SIG-M5 treated with dmso at 0.1 percent for 504 hours (cell line): Measurements from ENCODE around the gene MEF2C.

Source experiments
- DNase-seq: peaks from one replicate; lab custom pipeline; 2025; ENCODE audit not compliant: unreplicated experiment; lab: John Stamatoyannopoulos, UW

Gene MEF2C

GRCh38 chr5:88888848-88889188 is 5.8 kb upstream of the MEF2C start:
- DNase-seq: no peak

DNA sequence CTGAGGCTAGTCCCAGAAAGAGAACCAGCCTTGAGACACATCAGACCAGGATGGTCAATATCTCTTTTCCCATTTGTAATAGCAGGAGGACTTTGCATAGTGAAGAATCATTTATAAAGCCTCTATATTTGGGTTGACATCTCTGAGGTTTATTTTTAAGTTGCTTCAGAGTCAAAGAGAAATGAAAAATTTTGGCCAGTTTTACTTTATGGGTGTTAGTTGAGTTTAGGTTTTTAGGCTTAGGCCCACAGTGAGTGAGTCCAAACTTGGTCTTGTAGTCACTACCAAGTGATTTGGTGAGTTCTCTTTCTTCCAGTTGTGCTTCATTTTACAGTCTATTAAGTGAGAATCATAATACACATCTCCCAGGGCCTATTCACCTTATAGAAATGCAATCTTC is 5.3 kb upstream of the MEF2C start:
- DNase-seq: no peak

GRCh38 chr5:88887342-88887741 is 4.4 kb upstream of the MEF2C start:
- DNase-seq: no peak

DNA sequence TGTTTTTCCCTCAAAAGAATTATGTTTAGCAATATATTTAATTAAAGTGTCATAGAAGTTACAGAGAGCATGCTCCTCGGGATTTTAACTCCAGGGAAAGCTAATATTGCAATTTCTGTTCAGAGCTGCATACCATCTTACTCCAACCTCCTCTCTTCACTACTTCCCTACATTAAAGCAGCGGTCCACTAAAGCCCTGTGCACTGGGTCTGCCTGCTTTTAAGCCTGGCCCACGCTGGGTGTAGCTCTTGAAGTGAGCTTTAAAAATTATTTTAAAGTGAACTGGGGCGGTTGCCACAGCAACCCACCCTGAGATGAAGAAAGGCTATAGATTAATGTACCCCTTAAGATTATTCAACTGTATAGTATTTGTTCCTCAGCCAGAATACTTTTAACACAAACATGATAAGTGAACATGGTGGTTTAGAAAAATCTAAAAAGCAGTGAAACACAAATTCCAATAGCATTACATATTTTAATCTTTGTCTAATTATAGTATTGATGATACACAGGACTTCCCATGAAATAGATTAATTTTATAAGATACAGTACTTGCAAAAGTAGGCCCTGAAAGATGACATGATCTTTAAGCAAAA is 3.9 kb upstream of the MEF2C start:
- no peak for DNase-seq

GRCh38 chr5:88886252-88886651 is 3.3 kb upstream of the MEF2C start:
- no peak for DNase-seq

DNA sequence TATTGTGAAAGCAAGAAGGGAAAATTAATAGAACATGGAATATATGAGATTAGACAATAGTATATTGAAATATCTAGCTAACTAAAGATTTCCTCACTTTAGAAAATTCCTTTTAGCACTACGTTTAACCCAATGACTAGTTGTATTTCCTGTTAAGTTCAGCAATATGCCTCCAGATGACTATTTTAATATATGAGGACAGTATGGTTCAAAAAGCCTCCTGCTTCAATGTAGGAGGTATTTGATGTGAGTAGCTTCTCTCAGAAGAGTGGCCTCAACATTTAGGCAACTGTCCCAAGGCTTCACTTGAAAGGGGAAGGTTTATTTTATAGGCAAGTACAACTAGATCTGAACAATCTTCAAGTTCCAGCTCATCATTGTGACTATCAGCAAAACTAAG is 2.0 kb upstream of the MEF2C start:
- DNase-seq: no peak

- no peak for DNase-seq
Observed at GRCh38 chr5:88884608-88884877, 1.6 kb upstream of the MEF2C start.

DNA sequence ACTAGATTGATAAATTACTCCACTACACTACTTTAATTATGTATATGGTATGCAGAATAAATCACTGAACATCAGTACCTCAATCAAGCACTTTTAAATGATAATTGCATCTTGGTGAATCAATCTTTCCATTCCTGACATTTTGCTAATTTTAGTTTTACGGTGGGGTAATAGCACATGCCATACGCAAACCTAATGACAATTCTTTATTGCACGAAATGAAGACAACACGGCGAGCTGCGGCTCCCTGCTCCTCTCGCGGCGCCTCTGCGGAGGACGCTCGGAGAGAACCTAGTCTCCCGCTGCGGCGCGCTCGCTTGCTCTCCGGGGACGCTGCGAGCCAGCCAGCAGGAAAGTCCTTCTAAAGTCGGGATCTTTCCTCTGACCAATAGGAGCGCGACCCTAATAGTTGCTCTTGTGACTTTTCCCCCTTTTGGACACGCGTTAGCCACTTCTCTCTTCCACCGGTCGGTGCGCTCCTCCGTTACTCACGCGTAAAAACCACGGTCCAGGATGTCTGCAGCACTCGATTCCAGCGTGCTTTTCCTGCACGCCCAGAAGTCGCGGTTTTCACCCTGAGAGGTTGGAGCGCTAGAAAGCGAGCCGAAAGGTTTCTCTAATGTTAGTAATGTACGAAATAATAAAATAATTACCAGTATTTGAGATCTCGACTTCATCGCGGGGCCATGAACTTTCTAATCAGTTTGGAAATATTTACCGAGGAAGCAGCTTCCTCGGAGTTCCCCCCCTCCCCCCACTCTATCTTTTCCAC is 1.0 kb upstream of the MEF2C start:
- DNase-seq: peak; percentile 9

GRCh38 chr5:88882276-88883038 is 527 bp downstream of the MEF2C start:
- no peak for DNase-seq

DNA sequence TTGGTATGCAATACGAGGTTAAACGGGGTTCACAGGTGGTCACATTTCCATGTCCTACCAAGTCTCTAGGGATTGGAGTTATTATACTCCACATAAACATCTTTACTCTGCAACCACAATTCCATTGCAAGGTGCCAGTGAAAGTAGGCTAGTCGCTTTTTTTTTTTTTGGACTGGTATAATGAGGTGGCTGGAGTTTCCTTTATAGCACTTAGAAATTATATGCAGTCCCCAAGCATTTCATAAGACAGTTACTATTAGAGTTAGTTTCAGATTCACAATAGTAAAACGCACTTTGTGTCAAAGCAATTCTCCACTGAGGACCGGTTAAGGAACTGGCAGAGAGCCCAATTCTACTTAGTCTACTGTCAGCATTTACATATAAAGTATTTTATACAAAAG is 1.4 kb downstream of the MEF2C start:
- no peak for DNase-seq

DNA sequence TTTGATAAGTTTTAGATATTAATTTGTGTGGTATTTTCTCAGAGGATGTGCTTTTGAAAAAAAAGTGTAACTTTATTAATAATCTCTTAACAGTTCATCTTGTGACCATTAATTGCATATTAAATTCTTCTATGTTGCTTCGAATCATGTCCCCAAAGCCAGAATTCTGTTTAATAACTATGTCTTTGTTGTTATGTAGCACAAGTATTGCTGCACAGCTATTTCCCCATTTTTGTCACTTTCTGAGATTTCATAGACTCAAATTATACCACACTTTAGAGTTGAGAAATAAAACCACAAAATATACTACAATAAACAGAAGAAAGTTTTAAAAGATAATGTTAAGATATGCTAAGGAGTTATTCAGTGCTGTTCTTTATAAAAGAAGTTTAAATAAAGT is 2.8 kb downstream of the MEF2C start:
- no peak for DNase-seq

- DNase-seq: no peak
Observed at GRCh38 chr5:88879724-88880123, 3.3 kb downstream of the MEF2C start.

- DNase-seq: peak; percentile 16
Observed at GRCh38 chr5:88878976-88879375, 4.0 kb downstream of the MEF2C start.

- no peak for DNase-seq
Observed at GRCh38 chr5:88877826-88878225, 5.2 kb downstream of the MEF2C start.

- no peak for DNase-seq
Observed at GRCh38 chr5:88876714-88877113, 6.3 kb downstream of the MEF2C start.

GRCh38 chr5:88875341-88876234 is 7.4 kb downstream of the MEF2C start:
- DNase-seq: no peak

DNA sequence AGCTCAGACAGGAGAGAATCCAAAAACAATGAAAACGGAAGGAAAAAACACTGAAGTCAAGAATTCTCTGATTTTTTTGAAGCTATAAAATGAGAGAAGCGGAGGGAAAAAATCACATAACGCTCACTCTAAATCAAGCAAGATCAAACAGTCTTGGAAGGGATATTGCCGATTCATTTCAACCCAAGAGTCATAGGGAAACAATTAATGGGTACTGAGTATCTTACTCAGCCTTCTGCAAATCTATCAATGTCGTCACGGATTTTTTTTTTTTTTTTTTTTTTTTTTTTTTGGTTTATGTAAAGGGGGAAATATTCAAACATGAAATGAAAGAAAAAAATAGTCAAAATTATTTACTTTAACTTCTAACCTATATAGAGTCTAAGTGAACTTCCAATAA is 9.5 kb downstream of the MEF2C start:
- no peak for DNase-seq

- no peak for DNase-seq
Observed at GRCh38 chr5:88872971-88873370, 10.0 kb downstream of the MEF2C start.

DNA sequence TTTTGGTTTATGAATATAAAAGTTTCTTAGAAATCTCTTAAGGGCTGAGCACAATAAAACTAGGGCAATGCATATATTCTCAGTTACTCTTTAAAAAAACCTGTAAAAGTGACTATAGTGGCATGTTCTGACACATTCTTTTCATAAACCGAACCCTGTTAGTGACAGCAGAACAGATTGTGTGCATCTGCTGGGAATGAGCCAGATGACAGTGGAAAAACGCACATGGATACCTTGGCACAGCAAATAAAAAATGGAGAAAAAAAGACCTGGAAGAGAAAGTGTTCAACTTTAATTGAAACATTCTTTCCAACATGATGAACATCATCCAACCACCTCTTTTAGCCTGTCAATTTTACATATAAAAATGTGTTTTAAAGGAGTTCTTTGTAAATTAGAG is 12.7 kb downstream of the MEF2C start:
- no peak for DNase-seq

DNA sequence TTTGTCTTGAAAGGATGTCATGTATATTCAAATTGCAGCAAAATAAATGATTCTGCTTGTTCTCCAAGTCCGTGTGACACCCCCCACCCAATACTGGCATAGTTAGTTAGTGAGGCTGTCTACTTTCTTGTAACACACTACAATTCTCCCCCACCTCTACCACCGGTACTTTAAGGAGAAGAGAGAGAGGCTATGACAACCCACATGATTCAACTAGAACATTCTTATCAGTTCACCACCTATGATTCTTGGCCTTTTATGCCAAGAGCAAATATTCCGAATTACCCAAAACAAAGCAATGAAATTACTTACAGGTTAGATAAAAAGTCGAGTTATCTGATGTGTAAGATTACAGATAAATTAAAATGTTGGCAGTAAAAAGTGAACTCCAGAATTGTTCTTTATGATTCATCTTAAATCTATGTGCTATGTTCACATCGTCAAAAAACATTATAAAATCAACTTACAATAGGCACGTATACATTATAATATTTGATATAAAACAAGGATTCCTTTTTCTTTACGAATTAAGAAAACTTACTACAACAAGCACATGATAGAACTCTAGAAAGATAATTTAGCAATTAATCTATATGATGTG is 14.4 kb downstream of the MEF2C start:
- DNase-seq: no peak

GRCh38 chr5:88867638-88868037 is 15.3 kb downstream of the MEF2C start:
- no peak for DNase-seq
